Smooth muscle cell of the brain vasculature (primary cell): ENCODE measurements around the gene PNMA6F.
"Not testable (repeated sequence)": the region's sequence is repeated elsewhere in the genome, so short reads cannot be mapped to it uniquely, and the experiment has no call there.

Experiments used
- DNase-seq: peaks from one replicate; pipeline ENCODE4 v3.0.0-alpha.2; 2012; ENCODE audit warnings: low read depth, low spot score

Gene PNMA6F

DNA sequence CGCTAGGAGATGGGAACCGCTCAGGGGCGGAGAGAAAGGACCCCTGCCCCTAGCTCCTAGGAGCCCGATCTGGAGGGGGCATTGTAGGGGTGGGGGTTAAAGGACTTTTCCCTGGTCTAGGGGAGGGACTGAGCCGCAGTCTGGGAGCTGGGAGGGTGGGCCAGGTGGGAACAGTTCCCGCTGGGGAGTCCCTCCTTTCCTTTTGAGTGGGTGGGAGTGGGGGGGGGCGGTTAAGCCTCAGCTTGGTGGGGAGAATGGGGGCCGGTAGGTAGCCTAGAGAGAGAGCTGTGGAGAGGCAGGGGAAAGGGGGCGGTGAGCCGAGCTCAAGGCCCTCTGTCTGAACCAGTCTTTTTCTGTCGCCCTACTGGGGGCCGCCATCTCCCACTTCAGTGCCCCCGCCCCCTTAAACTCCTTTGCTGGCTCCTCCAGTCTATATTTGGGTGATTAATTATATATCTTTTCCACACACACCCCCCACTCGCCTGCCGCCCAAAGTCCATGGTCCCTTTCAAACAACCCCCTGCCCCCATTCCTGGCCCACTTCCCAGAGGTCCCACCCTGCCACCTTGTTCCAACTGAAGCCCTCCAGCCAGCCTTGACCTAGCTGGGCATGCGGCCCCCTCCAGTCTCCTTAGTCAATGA lies 13.2 kb upstream of the PNMA6F start:
- no peak for DNase-seq

DNA sequence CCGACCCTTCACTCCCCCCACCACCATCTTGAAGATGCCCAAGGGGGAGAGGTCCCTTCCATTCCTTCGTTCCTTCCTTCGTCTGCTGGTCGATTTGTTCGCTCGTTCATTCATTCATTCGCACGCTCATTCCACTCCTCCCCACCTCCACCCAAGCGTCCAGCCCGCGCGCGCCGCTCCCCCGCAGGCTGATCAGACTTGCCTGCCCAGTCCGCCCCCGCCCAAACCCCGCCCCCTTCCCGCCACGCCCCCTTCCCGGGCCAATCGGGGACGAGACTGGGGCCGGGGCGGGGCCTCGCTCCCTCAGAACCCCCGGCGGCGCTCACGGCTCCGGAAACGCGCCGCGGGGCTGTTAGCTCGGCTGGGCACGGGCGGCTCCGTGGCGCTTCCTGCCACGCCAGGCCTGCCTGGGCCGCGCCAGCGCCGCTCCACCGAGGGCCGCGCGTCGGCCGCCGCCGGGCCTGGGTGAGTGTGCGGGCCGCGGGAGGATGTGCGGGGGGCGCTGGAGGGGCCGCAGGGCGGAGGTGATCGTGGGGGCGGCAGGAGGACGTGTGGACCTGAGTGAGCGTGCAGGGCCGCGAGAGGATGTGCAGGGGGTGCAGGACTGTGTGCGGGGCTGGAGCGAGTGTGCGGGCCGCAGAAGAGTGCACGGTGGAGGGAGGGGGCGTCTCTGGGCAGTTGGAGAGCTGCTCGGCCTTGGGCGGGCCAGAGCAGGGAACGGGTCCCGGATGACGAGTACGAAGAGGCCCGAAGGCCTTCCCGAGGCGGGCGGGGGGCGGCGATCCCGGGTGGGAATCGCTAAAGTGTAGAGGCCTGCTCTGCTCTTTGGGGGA lies 12.5 kb upstream of the PNMA6F start, which contains the start of gene ZNF275:
TSS of gene ZNF275 (plus strand) at position 333 of the 833 bp plus-strand sequence. CDS start 2,527 bp downstream, outside the sequence.
- peak; percentile 24 for DNase-seq

DNA sequence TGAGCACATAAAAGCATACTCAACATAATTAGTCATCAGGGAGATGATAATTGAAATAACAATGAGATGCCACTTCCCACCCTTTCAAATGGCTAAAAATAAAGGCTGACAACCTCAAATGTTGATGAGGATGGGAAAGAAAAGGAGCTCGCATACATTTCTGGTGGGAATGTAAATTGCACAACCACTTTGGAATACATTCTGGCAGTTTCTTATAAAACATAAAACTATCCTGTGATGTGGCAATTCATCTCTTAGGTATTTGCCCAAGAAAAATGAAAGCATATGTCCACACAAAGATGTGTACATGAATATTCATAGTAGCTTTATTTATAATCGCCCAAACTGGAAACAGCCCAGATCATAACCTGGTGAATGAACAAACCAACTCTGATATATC lies 11.7 kb upstream of the PNMA6F start:
- no peak for DNase-seq

DNA sequence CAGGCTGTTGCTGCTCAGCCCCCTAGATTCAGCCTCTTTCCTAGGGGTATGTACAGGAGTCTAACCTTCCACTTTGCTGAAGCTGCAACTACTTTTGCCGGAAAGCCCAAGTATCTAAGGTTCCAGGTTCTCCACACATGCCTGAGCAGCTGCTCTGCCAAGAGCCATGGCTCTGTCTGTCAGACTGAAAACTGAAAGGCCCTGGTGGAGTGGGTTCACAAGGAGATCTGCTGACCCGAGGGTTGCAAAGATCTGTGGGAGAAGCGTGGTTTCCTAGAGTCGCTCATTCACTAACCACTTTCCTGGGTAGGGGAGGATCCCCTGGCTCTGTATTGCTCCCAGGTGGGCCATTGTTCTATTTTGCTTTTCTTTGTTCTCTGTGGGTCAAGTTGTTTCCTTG lies 6.0 kb upstream of the PNMA6F start:
- DNase-seq = no peak

DNA sequence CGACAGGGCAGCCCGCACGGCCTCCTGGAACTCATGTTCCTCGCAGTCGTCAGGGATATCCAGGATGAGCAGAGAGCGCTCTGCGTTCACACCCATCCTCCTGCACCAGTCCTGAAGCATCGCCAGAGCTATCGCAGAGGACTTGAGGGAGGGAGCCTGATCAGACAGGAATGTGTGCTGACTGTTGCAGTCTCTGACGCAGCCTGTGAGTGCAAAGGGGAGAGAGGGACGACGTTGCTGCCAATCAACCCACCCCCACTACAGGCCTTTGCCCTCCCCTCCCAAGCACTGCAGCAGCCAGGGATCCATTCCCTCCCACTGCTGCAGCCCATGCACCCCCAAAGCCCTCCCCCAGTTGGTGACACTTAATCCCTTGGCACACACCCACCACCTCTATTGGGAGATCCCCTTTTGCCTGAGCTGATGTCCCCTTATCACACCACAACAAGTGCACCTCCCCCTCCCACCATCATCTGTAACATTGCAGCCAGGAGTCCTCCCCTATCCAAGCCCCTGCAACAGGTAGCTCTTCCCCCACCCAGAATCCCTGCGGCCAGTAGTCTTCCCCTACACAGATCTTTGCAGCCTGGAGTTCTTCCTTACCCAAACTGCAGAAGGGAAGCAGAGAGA lies 897 bp downstream of the PNMA6F start:
- DNase-seq = no peak

DNA sequence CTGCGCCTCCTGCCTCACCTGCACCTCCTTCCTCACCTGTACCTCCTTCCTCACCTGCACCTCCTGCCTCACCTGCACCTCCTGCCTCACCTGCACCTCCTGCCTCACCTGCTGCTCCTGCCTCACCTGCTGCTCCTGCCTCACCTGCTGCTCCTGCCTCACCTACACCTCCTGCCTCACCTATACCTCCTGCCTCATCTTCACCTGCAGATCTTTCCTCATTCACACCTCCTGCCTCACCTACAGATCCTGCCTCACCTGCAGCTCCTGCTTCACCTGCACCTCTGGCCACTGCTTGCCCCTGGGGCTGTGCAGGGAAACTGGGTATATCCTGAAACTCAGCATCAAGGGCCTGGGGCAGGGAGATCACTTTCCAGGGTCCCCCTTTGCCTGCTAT lies 1.5 kb downstream of the PNMA6F start:
- DNase-seq = not testable (repeated sequence)

DNA sequence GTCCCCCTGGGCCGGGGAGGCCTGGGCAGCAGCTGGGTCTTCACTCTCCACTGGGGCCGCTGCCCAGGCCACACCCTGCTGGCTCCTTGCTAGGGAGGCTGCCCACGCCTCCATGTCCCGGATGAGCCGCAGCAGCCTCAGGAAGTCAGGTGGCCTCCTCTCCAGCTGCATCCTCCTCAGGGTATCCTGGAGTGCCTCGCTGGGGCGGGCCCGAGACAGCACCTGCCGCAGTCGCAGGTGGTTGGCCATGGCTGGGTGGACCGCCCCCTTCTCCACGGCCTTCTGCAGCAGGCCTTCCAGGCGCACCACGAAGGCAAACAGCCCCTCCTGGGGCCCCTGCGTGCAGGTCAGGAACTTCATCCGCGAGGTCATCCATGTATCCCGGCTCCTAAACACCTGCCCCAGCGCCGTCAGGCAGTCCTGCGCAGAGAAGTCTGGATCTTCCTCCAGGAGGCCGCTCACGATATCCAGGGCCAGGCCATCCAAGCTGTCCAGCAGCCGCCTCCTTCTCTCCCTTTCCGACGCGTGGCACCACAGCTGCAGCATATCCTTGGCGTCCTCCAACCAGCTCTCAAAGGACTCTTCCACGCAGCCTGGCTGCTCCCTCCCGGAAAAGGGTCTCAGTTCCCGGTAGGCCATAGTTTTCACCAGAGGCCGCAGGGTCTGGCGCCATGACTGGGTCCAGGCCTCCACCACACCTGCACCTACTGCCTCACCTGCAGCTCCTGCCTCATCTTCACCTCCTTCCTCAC lies 2.1 kb downstream of the PNMA6F start:
- DNase-seq = no peak

DNA sequence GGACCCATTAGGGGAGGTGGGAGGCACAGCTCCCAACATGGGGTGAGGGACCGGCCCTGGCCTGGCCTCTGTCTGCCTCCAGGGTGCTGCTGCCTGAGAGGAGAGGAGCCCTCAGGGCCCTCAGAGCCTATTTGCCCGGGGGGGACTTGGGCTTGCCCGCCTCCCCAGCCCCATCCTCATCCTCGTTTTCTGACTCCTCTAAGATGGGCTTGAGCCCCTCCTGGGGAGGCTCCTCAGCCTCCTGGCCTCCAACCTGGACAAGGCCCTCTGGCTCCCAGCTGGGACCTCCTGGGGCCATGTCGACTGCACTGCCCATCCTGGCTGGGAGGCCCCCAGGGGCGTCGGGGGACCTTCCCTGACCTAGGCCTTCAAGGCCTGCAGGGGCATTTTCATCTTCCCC lies 2.8 kb downstream of the PNMA6F start:
- DNase-seq = no peak

DNA sequence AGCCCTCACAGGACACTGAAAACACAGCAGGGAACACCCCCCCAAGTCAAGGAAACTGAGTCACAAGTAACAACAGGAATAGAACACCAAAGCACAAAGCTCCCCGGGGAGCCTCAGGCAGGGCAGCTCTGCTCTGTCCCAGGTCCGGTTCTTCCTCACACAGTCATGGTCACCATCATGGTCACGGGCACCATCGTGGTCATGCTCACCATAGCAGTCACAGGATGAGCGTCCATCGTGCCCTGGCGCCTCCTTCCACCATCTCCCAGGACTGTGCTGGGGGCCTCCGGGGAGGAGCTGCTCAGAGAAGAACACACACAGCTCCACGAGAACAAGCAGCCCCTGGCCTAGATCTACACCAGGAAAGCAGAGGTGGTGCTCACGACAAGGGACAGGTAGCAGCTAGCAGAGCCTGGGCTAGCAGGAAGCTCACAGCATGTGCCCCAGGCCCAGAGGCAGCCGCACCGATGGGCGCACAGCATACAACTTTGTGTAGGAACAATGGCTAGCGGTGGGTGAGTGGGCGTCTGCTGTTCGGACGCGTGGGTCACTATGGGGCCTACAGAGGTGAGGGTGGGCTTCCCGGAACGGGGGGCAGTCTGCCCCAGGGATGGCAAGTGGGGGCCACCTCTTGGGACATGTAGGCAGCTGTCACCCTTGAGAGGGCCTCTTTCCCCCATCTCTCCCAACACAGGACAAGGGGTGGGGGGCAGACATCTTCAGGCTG lies 3.4 kb downstream of the PNMA6F start:
- no peak for DNase-seq

DNA sequence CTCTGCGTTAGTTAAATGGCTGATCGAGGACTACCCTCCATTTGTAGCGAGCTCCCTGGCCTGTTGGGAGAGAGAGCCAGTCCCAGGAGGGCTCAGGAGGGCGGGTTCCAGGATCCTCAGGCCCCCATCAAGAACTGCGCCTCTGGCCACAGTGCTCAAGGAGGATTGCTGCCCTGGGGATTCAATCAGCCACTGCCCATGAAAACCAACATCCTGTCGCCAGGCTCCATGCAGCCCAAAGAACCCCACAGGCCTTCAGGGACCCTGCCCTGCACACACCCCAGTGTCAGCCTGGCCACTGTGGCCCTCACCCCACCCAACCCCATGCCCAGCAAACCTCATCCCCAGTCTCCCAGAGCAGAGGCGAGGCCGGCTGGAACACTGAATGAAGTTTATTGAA lies 4.3 kb downstream of the PNMA6F start:
- no peak for DNase-seq

DNA sequence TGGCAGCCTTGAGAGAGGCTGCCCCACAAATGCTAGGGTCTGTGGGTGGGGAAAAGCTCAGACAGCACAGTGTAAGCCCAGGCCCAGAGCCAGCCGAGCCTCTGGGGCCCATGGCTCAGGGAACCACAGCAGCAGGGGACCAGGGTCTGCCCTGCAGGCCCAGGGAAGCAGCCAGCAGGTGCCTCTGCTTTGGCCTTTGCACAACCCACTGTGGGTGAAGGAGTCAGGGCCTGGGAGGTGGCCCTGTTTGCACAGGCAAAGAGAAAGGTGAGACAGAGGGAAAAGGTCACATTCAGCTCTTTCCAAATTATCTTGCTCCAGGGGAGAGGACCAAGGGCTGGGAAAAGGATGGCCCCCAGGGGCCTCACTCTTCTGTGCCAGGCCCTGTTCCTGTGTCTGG lies 8.7 kb downstream of the PNMA6F start:
- no peak for DNase-seq

DNA sequence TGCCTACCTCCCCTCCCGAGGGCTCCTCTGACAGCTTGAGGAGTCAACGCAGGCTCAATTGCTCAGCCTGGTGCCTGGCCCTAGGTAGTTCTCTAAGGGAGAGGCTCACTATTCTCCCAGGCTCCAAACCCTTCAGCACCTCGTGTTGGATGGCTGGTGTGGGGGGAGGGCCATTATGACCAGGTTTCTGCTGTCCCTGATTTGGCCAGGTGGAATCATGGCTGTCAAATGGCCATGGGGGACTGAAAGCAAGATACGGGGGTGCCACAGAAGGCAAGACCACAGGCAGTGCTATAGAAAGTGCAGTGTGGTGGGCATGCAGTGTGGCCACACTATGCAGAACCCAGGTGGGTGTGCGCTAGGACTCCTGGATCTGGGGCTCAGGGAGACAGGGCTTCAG lies 9.5 kb downstream of the PNMA6F start:
- DNase-seq = no peak

DNA sequence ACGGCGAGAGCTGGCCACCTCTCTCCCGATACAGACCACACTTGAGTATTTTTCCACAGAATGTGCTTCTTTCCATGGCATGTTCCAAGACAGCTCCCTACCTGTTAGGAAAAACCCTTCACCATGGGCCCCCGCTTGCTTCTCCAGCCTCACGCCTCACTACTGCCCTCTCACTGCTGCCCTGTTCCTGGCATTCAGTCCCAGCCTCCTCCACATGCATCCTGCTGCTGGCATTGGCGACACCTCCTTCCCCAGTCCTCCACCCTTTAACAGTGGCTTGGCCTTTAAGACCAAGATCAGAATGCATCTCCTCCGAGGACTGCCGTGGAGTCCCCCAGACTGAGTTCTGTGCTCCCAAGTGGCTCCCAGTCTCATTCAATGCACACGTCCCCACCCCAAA lies 10.7 kb downstream of the PNMA6F start:
- no peak for DNase-seq

DNA sequence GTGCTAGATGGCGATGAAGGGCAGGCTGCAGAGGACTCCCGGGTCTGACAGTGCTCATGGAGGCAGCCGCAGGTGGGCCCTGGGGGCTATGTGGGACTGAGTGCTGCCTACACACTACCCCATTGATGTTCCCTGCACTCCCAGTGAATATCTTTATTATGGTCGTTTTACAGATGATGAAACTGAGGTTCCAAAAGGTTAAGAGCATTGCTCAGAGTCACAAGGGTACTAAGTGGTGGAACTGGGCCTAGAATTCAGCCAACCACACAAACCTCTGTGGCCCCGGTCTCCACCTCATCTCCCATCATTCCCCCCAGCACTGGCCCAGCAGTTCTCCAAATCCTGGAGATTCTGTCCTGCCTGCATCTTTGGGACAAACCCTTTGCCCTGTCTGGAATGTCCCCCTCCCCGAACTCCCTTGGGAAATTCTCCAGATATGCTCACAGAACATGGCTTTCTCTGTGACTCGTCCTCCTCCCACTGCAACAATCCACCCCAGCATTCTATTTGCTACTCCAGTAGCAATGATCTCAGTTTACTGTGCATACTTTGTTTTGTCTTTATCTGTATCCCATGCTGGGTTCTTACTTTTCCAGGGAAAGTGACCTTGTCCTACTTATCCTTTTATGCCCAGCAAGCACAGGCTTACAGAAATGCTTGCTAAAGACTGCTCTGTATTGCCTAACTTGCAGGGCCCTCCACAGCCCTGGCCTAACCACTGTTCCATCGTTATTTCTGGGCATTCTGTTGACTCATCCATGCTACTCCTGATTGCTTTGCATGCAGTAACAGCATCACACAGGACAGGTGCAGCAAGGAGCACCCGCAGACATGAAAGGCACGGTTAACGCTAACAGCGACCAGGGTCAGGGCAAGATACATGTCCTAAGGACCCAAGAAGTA lies 14.0 kb downstream of the PNMA6F start:
- no peak for DNase-seq

DNA sequence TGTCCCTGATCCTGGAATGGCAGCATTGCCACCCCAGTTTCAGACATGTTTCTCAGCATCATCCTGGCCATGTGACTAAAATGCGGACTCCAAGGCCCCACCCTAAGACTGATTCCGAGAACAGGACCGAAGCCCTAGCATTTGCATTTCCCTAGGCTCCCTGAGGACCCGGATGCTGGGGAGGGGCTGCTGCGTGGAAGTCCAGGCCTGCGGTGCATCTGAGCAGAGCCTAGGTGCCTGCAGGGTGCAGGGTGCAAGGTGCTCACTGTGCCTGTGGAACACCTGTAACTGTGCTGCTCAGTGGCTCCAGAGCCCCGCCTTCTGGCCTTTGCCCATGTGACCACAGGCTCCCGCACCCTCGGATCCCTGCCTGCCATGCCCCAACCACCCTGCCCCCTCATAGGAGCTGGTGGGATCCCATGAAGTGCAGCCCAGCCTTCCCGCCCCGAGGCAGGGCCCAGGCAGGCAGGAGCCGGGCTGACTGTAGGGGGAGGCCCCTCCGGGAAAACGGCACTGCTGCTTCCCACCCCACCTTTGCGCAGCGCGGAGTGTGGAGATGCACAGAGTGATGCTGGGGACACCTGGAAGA lies 14.9 kb downstream of the PNMA6F start:
- DNase-seq = no peak

DNA sequence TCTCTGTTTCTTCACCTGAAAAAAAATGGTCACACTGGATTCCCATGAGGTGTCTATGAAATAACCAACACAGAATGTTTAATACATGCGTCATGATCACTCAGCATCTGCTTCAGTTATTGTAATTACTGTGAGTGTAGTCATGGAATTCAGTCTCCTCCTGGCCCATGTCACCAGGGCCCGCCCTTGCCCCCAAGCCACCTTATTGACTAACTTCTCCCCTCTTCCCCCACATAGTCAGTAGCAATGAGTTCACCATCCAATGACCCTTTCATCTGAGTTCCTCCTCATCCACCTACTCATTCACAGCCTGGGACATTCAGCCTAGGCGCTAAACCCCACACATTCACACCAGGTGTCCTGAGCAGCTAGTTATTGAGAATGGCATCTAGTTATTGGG lies 15.6 kb downstream of the PNMA6F start:
- no peak for DNase-seq

DNA sequence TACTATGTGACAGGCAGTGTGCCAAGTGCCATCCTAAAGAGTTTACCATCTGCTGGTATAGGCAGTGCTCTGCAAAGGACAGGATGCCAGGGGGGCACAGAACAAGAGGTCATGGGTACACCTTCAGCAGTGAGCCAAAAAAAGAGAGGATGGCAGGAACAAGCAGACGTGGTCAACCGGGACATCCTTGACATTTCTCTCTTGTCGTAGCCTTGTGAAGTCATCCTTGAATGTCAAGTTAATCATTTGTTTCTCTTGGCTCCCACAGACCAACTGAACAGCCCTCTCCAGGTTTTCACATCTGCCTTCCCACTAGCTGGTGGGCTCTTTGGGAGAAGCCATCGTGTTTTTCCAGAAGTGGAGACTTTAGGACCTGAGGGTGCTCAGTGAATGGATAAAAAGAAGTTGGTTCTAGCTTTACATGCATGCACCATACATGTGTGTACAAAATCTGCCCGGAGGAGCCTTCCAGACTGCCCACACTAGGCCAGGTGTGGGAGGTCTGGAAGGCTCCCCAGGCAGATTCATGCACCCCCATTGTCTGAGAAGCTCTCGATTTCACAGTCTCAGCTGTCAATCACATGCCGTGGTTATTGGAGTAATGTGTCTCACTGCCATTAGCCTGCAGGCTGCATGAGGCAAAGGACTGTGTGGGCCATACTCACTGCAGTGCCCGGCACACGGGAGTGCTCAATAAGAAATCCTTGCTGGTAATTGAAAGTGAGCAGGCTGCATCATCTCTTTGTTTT lies 16.4 kb downstream of the PNMA6F start:
- DNase-seq = no peak

DNA sequence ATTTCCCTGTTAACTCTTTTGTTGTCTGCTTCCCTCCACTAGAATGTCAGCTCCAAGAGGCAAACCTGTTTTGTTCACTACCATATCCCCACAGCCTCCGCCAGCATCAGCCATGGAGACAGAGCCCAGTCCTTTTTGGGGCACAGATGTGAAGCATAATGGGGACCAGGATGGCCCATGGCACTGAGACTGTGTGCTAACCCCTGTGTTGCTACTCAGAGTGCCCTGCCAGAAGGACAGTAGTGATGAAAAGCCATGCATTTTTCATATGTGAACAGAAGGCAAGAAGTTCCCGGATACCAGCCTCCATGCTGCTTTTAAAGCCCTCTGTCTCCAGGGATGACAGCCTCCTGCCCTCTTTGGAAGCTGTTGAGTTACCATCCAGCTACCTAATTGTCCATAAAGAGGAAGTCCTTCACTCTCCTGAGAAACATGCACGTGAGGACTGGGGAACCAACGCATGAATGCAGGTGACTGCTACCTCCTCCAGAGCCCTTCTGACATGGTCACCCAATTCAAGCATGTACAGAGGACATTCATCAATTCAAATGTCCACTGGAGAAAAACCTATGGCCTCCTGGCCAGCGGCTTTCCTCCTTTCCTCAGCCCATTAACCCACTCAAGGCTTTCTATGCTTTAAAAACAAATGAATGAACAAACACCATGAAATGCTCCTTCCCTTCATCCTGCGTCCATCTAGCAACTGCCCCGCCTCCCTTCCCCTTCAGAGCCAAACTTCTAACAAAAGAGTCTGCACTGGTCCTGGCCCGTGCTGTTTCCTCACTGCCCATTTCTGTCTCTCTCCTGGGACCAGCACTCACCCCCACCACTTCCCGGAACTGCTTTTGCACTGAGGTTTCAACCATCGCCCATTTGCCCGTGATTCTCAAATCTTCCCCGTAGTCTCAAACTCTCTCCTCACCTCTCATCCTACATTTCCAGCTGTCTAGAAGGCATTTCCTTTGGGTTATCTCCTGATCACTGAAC lies 18.0 kb downstream of the PNMA6F start:
- DNase-seq = no peak
